COR-L47 (cell line): Measurements from ENCODE around the gene RAPGEF5.

Experiments
- DNase-seq: peaks from one replicate; lab custom pipeline; 2025; lab: John Stamatoyannopoulos, UW

RAPGEF5 gene

DNA sequence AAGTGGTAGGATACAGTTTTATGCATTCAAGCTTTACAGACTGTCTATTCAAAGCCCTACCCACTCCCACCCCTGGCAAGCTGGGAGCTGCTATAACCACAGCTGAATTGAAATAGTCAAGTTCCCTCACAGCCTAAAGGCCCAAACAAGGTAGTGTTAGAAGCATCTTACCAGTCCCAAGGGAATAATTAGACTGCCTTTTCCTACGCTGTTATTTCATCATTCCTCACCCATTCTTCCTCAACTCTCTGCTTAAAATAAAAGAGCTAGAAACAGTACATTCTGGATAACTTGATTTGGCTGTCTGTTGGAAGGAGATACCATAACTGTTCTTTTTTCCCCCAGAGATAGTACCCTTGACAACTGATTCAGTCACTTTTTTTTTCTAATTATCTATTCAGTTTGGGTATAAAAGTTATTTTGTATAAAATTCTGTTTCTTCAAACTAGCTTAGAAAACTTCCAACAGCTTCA is 54.0 kb downstream of the RAPGEF5 start:
- DNase-seq, result no peak

DNA sequence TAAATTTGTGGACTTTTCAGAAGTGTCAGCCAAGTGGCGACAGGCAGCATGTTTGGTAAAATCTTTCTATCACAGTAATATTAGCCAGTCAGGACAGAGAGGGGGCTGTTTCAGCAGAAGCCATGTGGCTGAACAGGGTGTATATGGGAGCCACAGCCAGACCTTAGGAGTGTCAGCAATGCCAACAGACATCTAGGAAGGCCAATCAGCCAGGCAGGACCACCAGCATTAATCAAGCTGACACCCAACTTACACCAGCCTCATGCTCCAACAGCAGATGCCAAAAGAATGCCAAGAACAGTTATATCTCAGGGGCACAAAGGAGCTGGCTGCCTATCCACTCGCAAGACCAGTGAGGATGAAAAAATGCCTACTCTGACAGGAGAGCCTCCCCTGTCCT is 54.8 kb downstream of the RAPGEF5 start:
- DNase-seq, result no peak

DNA sequence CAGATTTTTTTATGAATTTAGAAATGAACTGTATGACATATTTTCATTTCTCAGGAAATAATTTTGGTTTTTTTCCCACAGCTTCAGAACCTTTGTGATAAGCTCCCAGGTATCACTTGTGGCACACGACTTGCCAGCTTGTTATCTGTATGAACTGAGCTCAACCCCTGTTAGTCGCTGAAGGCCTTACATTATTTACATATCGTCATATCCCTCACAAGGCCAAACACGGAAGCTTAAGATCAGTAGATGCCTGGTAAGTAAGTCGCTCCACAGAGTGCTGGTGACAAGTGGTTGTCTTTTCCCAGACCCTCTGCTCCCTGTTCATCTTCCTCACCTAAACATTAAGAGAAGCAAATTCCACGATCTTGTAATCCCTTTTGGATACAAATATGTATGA is 55.2 kb downstream of the RAPGEF5 start:
- DNase-seq, result no peak

DNA sequence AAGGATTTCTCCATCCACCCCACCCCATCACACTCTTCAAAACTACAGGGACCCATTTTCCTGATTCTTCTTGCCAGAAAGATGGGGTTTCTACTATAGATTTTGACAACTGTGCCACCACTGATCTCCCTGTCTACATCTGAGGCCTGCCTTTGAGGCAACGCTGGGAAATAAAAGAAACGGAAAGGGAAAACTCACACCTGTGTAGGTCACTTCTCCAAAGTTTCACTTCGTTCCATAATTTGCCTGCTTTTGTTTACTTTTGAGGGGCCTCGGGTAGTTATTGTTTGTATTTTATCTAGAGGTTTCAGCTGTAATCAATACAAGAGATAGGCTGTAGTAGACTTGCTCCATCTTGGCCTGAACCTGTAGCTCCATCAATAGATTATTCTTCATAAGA is 56.1 kb downstream of the RAPGEF5 start:
- DNase-seq, result no peak

DNA sequence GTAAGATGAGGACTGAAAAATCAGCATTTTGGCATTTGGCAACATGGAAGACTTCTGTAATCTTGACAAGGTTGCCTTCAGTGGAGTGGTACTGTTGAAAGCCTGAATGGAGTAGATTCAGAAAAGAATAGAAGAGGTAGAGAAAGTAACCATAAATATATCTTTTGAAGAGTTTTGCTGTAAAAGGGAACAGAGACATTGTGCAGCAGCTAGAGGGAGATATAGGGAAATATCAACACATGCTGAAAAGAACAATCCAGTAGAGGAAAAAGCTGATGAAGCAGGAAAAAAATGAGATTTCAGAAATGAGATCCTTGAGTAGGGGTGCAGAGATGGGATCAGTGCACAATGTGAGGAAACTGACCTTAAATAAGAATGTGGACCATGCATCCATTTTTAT is 60.0 kb downstream of the RAPGEF5 start:
- DNase-seq, result no peak

DNA sequence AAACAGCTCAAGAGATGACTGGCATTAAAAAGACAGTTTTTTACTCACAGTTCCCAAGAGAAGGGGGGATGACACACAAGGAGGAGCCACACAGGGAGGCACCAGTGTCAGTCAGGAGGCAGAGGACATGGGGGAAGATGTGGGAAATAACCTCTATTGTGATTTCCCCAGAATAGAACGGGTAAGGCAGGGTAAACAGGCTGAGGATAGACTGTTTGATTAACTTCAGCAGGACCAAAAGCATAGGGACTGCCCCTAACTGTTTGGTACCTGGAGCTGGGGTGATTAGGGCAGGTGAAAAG is 60.7 kb downstream of the RAPGEF5 start:
- DNase-seq, result no peak

DNA sequence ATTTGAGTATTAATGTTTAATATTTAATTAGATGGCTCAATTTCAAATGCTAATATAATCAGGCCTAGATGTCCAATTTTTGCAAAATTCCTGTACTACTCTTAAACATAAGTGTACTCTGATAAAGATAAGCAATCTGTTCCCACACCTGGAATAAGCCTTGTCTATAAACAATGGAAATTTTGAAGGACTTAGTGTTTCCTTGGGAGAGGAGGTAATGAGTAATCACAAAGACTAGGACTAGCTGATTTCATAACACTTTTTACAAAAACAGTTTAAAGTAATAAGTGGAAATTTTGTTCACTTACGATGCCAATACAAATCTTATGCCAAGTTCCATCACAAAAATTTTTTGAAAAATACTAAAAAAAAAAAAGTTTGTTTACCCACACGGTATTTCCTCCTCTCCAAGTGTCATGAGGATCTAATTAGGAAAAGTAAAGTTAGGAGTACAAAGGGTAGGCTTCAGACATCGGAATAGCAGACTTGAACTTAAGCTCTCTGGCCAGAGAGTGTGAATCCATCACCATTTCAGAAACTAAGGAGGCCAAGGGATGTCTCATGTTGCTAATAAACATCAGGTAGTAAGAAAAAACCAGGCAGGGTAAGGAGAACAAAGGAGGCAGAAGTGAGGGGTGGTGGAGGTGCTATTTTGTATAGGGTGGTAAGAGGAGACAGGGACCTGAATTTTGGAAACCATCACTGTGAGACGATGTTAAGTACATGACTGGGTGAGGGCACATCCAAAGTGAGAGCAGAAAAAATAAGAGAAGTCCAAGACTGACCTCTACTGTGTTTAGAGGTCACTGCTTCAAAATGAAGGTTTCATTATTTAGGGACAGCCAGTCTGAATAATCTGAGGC is 61.3 kb downstream of the RAPGEF5 start:
- no peak for DNase-seq

DNA sequence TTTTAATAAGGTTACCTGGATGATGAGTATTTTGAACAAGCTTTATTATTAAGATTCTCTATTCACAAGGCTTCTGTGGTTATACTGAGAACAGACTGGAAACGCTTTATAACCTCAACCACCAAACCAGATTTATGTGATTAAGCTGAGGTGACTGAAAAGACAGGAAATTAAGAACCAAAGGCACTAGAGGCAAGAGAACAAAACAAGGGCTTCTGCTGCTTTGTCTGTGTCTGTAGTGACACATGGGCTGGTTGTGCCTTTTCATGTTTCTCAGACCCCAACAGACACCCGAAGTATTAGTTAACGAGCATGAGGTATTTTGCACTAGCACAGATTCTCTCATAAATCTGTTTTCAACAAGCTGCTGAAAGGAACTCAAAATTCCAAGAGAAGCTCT is 64.4 kb downstream of the RAPGEF5 start:
- no peak for DNase-seq

DNA sequence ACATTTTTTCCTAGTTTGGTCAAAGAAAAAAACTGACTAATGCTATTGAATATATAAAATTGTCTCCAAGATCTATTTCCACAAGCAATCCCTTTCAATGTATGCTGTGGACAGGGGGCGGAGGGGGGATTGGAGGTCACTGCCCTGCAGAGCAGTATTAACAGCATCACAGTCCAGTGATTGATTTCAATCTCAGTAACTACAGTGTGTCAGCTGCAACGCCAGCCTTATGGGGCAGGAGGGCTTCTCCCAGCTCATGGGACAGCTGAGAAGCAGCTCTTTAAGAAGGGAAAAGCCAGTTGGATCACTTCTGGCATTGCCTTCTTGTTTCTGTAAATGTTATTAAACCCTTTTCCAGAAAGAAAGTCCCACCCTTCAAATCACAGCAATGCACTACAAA is 65.0 kb downstream of the RAPGEF5 start:
- no peak for DNase-seq

DNA sequence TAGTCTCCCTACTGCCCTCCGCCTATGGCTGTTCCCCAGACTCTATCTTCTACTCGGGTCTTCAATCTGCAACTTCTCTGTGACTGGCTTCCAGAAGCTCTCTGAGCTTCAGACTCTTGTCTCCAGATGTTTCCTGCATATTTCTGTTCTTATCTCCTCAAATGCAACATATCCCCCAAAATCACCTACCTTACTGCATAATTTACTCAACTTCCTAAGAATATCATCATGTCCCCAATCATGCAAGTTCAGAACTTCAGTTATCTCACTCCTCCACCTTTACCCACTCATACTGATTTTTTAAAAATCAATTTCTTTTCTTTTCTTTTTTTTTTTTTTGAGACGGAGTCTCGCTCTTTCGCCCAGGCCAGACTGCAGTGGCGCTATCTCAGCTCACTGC is 68.8 kb downstream of the RAPGEF5 start:
- DNase-seq, result no peak

DNA sequence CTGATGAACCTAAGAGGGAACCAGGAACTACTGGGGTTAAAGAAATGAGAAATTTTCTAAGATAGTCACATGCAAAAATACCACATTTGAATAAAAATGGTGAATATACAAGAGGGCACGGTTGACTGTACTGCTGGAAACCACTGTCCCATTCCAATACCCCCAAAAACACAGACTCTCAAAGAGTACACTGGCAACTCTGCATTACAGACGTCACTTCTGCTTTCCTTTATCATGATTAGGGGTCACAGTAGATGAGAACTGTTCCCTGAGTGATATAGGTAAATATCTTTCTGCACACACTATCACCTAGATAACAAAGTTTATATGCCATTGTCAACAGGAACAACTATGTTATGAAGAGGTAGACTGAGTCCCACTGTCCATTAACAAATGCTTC is 69.5 kb downstream of the RAPGEF5 start:
- DNase-seq, result no peak

DNA sequence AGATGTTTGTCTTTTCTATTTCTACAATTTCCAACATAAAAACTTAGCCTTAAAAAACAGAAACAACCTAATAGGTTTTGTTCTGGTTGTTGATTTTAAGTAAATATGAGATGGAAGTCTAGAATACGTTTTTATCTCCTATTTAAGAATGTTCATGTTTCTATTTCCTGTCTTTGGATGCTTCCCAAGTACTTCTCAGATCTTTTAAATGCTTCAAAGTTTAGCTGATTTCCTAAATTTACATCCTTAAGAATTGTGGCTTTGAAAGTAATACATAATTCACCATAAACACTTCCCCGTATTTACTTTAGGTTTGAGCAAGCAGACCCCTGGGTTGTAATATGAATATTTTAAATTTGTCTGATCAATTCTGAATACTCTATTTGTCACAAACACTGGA is 70.5 kb downstream of the RAPGEF5 start:
- DNase-seq, result no peak

DNA sequence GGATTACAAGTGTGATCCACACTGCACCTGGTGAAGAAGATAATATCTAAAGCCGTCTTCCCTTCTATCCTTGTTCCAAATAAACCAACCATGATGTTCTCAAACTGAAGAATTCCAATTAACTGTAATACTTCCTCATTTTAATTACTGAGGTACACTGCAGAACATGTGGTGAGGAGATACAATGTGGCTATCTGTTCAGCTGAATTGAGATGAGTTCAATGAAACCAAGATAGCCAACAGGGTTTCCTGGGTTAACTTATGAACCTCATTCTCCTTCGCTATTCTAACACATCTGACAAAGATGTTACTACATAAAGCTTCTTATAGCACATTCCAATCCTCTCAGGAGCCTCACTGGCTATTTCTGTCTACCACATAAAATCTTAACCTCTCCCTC is 75.5 kb downstream of the RAPGEF5 start:
- no peak for DNase-seq

DNA sequence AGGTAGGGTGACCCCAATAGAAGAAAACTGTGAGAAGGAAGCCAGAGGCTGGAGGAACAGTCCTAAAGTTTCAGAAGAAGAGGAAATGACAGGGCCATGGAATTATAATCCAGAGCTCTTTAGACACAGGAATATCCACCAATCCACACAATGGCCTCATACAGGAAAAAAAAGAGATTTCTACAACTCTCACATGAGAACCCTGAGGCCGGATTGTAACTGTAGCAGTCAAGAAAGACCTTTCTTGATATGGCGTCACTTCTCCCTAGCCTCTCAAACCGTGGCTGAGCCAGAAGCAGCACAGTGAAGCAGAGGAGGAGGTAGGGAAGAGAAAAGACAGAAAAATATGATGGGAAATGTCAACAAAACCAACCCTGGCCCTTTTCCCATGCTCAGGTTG is 76.9 kb downstream of the RAPGEF5 start:
- DNase-seq, result no peak

DNA sequence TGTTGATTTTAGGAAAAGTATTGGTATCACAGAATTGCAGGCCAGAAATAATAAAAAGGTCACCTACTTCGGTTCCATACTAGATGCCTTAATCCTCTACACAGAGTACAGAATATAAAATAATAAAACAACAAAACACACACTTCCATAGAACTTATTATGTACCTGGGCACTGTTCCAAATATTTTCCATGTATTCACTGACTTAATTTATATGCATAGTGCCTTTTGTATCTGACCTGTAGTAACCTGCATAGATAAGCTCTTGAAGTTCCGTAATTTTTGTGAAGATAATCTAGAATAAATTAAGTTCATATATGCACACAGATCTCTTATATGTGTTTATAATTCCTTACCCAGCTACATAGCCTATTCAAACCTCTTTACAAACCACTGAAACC is 78.3 kb downstream of the RAPGEF5 start:
- no peak for DNase-seq

DNA sequence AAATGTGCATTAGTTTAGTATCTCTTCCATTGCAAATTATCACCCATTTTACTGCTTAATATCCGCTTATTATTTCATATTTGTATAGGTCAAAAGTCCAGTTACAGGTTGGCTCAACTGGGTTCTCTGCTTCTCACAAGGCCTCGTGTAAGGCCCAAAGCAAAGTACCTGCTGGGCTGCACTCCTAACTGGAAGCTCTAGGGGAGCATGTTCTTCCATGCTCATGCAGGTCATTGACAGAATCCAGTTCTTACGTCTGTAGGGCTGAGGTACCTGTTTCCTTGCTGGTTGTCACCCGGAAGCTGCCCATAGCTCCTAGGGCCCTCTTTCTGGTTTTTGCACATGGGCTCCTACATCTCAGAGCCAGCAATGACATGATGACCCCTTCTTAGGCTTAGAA is 79.6 kb downstream of the RAPGEF5 start:
- DNase-seq, result no peak

DNA sequence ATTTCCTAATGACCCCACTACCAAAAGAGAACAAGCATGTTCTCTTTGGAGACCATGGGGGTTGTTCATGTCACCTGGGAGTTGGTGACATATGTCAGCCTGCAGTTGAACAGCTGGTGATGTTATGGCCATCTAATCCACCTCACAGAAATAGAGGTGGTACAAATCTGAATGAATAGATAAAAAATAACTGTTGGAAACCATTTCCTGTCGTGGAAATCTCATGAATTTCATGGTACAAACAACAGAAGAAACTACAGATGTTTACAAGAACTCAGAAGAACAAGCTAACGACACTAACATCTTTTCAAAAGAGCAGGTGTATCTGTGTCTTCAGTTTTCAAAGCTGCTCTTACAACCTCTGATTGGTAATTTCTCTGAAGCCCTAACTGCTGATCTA is 81.3 kb downstream of the RAPGEF5 start:
- DNase-seq, result no peak

DNA sequence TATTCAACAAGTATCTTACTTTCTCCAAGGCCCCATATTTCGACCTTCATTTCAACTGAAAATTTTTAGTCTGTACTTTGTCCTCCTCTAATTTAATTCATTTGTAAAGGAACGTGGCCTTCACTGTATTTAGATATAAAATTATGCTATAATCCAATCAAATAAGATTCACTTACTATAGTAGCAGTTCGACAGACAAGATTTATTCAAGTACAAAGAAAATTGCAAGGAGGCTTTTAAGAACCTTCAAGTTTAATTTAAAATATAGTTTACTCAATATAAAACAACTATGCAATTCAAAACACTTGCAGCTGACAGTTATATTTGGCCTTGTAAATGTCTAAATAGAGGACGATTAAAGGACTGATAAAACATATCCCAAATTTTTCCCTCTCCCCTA is 85.6 kb downstream of the RAPGEF5 start:
- DNase-seq, result no peak

DNA sequence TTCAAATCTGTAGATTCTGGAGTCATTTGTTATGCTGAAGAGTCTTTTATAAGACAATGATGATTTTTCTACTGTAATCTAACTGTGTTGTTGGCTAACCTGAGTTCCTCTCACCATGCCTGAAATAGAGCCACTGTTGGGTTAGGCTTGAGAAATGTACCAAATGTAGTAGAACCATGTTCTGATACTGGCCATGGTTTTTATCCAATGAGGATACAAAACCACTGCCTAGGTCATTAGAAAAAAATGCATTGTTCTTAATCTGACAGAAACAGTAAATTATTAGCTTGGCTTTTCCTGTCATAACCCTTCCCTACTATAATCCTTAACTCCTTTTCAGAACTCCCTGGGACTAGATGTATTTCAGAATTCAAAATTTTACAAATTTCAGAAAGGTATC is 86.6 kb downstream of the RAPGEF5 start:
- no peak for DNase-seq

DNA sequence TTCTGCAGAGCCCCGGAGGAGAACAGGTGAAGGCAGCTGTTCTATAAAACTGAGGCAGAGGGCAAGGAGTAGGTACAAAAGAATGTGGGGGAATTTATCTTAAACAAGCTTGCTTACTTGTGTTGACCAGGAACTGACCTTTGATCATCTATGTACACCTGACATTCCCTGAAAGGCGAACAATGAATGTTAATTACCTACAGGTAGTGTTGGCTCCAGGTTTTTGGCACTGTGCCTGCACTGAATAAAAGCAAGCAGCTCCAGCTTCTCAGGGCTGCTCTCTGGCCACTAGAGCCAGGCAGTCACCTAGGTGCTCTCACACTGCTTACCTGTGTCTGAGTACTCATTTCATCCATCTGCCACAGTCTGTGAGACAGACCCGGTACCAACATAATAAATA is 87.0 kb downstream of the RAPGEF5 start:
- no peak for DNase-seq

DNA sequence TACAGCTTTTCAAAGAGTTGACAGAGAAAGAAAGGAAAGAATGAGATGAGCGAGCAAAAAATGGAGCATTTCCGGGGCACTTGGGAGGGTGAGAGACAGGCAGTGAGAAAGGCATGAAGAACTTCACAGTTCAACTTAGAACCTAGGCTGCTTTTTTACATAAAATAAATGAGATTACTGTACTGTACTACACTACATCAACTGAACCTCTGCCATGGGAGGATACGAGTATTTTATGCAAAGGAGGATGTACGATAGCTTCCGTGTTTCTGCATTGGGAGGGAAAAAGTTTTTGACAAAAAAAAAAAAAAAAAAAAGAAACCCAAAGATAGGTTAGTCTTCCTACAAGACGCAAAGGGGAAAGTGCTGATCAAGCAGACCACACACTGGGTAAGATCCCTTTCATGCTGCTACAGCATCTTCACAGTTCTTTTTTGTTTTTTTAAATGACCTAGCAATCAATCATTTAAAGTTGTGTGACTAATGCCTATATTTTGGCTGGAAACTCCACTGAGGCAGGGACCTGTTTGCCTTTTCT is 88.0 kb downstream of the RAPGEF5 start:
- DNase-seq, result no peak

DNA sequence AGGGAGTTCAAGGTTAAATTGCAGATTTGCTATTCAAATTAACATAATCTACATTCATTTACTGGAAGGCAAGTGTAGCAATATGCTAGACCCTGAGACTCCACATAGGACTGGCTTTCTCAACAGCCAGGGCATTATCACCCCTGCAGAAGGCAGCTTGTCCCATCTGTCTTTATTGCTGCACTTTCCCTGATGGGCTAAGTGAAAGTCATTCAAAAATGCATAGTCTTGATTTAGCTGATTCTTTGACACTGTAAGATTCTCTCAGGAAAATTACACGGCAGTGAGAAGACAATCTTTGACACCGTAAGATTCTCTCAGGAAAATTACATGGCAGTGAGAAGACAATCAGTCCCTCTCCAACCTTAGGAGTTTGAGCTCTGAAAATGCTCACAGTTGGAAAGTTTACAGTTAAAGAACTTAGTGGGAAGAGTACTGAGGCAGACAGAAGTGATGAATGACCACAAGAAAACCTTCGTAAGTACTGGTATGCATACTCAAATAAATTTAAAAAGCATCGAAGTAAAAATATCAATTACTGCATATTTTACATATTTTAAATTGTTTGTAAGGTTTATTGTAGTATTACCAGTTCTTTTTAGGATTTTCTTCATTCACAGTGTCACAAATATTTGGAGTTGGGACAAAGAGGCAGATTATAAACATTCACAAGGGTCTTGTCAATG is 88.9 kb downstream of the RAPGEF5 start:
- no peak for DNase-seq

DNA sequence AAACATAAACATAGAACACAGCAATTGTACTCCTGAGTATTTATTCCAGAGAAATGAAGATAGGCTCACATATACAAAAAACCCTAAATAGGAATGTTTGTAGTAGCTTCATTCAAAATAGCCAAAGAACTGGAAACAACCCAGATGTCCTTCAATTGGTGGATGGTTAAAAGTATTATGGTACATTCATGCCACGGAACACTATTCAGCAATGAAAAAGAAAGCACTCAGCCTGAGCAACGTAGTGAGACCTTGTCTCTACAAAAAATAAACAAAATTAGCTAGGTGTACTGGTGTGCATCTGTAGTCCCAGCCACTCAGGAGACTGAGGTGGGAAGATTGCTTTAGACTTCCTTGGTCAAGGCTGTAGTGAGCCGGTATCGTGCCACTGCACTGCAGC is 94.4 kb downstream of the RAPGEF5 start:
- no peak for DNase-seq
